Panc1 (cell line): ENCODE data around the gene SCFD1. TPM values are rescaled to one million over a fixed set of nuclear protein-coding genes. Genes with fewer than 3 reads are reported as not detected.

Experiments used
- ATAC-seq: fragments of 200-7000 bp; cut with Tn5 transposase; 2 replicates; pipeline ENCODE4 v1.9.1; 2020; ENCODE audit warnings: mild to moderate bottlenecking, moderate library complexity
- BruUV-seq: library from RNA; stranded (reverse); fragments of 400-500 nt; replicated peaks from 2 replicates; lab custom pipeline; 2021; lab: Mats Ljungman, UMichigan
- CTCF ChIA-PET: fragments of 300-600 bp; sonication (Branson Sonifier 250); formaldehyde crosslinking; loops from one replicate; lab custom pipeline; 2022; ENCODE audit warnings: antibody characterized with exemption; lab: Charles Lee
- POLR2A ChIA-PET: fragments of 300-600 bp; sonication (Branson Sonifier 250); formaldehyde crosslinking; loops from one replicate; lab custom pipeline; 2022; ENCODE audit warnings: antibody characterized with exemption; lab: Charles Lee
- DNase-seq: peaks from one replicate; pipeline ENCODE4 v3.0.0-alpha.2; 2010; ENCODE audit warnings: low read depth, low spot score
- H3K27ac ChIP-seq: 2 replicates; pipeline ENCODE4 v1.5.1; 2011; ENCODE audit warnings: mild to moderate bottlenecking, low read length, inconsistent platforms
- H3K27me3 ChIP-seq: fragments of 200-500 bp; sonication (Bioruptor generic); 2 replicates; pipeline ENCODE4 v1.6.0; 2014; ENCODE audit warnings: low read length, inconsistent platforms; ENCODE audit not compliant: control insufficient read depth, insufficient read depth
- H3K36me3 ChIP-seq: fragments of 200-500 bp; sonication (Bioruptor generic); 2 replicates; pipeline ENCODE4 v1.5.1; 2014; ENCODE audit warnings: inconsistent platforms, mild to moderate bottlenecking, low read length, moderate library complexity; ENCODE audit not compliant: control insufficient read depth, insufficient read depth
- H3K4me1 ChIP-seq: 2 replicates; pipeline ENCODE4 v1.5.1; 2011; ENCODE audit warnings: inconsistent platforms, mild to moderate bottlenecking, low read length, moderate library complexity; ENCODE audit not compliant: control insufficient read depth, insufficient read depth
- H3K4me3 ChIP-seq, 2 experiments: 2 replicates each; pipeline ENCODE4 v1.5.1; 2011 to 2012; ENCODE audit warnings: low read depth in 2 of 2, low read length in 2 of 2, mild to moderate bottlenecking in 2 of 2, inconsistent platforms in 1 of 2, moderate library complexity in 1 of 2
- H3K9me3 ChIP-seq: fragments of 200-500 bp; sonication (Bioruptor generic); 2 replicates; pipeline ENCODE4 v1.5.1; 2014; ENCODE audit warnings: low read depth, mild to moderate bottlenecking, inconsistent platforms, low read length, moderate library complexity; ENCODE audit not compliant: control insufficient read depth, insufficient read depth
- CTCF ChIP-seq: fragments of 450-650 bp; IDR thresholded peaks from 2 replicates; pipeline ENCODE4 v1.5.1; 2017; ENCODE audit warnings: mild to moderate bottlenecking
- POLR2AphosphoS5 ChIP-seq: IDR thresholded peaks from 2 replicates; pipeline ENCODE4 v1.6.1; 2012; ENCODE audit warnings: mild to moderate bottlenecking, low read depth, low read length, moderate library complexity
- REST ChIP-seq, 2 experiments: IDR thresholded peaks; 2 replicates each; pipeline ENCODE4 v1.6.1; 2011 to 2012; ENCODE audit warnings: low read depth in 2 of 2, control low read depth in 1 of 2, low read length in 1 of 2, mild to moderate bottlenecking in 1 of 2, moderate library complexity in 1 of 2; ENCODE audit not compliant: insufficient read depth in 1 of 2
- SIN3A ChIP-seq: IDR thresholded peaks from 2 replicates; pipeline ENCODE4 v1.6.1; 2012; ENCODE audit warnings: low read depth, mild to moderate bottlenecking, low read length, moderate library complexity, borderline replicate concordance; ENCODE audit not compliant: insufficient read depth
- TCF7L2 ChIP-seq: IDR thresholded peaks from 2 replicates; pipeline ENCODE4 v1.6.1; 2011; ENCODE audit warnings: mild to moderate bottlenecking, low read depth, low read length, inconsistent platforms
- in situ Hi-C: cut with HindIII; loops from 2 replicates; pipeline ENCODE4 v1.10.0; 2016; ENCODE audit warnings: low sequenced_read_pairs, low pct_unique_long_range_greater_than_20kb
- intact Hi-C: fragments of 100-400 bp; cut with micrococcal nuclease; formaldehyde crosslinking; loops from one replicate; pipeline ENCODE4 v1.10.0; 2022; ENCODE audit not compliant: unreplicated experiment
- total RNA-seq: library from RNA; stranded (reverse); gene quantifications from one replicate; pipeline ENCODE4 v1.2.1, GENCODE V29; 2021; ENCODE audit not compliant: unreplicated experiment

Gene SCFD1
- total RNA-seq, 1 experiment from 2014 or later: 43.8 TPM

- Histone ChIP-seq H3K27me3 (no peaks in the 10 kb centered on the region), H3K4me3 (no peak overlapping the region), H3K36me3 (peaks cover 10% of the 10 kb centered on the region; the same call in 1 of the 2 replicates), H3K27ac (no peak overlapping the region), H3K9me3 (no peaks in the 10 kb centered on the region), H3K4me1 (no peaks in the 10 kb centered on the region)
- CTCF ChIA-PET: no interaction called here
- in situ Hi-C loops: no loop called here
- BruUV-seq: no TSS peak
- POLR2A ChIA-PET: no interaction called here
- DNase-seq (peak; percentile 15), ATAC-seq (no peak)
- intact Hi-C loops: no loop called here
- TF ChIP-seq TCF7L2 (no peak), CTCF (peak; percentile 79)
Measured at GRCh38 chr14:30656190-30656632, 34.1 kb downstream of the SCFD1 start.

- TF ChIP-seq REST (IDR thresholded peaks at IDR 0.05; ENCODE audit: insufficient read depth in 1 of 2, low read depth in 2 of 2, low read length in 1 of 2) (no peak), CTCF (no peak), TCF7L2 (no peak), POLR2AphosphoS5 (no peak), SIN3A (no peak)
- Histone ChIP-seq H3K27me3 (no peaks in the 10 kb centered on the region), H3K9me3 (no peaks in the 10 kb centered on the region), H3K36me3 (peaks cover 10% of the 10 kb centered on the region; the same call in 1 of the 2 replicates), H3K4me1 (no peaks in the 10 kb centered on the region), H3K4me3 (no peak overlapping the region), H3K27ac (no peak overlapping the region)
- ChIA-PET POLR2A (no interaction called here), CTCF (no interaction called here)
- in situ Hi-C loops (no loop called here), intact Hi-C loops (no loop called here)
- DNase-seq (no peak), ATAC-seq (no peak)
- no TSS peak for BruUV-seq
Measured at GRCh38 chr14:30657050-30657449, 34.9 kb downstream of the SCFD1 start.
